ENCODE data around the gene OCA2.
"Not testable (repeated sequence)": the region's sequence is repeated elsewhere in the genome, so short reads cannot be mapped to it uniquely, and the experiment has no call there.

OCA2 gene

DNA sequence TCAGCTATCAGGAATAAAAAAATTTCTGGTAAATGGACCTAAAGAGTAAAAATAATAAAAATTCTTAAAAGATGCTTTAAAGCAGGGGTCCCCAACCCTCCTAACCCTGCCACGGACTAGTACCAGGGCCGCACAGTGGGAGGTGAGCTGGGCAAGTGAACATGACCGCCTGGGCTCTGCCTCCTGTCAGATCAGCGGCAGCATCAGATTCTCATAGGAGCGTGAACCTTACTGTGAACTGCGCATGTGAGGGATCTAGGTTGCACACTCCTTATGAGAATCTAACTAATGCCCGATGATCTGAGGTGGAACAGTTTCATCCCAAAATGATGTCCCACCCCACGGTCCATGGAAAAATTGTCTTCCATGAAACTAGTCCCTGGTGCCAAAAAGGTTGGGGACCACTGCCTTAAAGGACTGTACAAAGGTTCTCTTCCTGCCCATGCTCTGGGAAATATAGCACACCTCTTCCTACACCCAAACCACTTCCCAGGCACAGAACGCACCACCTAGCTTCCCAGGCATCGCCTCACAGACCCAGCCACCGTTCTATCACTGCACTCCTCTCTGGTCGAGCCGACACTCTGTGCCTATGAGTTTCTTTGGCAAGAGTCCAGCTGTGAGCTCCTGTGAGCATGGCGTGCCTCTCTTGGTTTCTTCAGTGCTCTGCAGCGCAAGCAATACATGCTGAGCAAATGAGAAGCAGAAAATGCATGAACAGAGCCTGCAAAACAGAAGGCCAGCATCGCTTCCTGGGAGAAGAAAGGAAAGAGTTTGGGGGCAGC is 104.9 kb downstream of the OCA2 start:
- no peak for DNase-seq

DNA sequence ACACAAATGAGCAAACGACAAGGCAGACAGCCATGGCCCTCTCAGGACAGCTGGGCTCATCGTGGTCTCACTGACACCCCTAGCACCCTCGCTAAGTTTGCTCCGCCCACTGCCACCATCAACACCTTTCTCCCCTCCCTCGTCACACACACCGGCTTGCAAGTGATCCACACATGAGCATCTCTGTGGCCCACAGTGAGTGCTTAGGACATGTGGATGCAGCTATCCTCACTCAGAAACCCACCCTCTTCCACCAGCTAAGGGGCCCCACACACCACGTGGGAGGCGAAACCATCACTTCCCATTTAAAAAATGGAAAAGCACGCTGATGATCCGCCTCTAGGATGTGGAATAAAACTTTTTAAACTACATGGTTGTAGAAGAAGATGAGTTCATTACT is 105.6 kb downstream of the OCA2 start:
- no peak for DNase-seq

DNA sequence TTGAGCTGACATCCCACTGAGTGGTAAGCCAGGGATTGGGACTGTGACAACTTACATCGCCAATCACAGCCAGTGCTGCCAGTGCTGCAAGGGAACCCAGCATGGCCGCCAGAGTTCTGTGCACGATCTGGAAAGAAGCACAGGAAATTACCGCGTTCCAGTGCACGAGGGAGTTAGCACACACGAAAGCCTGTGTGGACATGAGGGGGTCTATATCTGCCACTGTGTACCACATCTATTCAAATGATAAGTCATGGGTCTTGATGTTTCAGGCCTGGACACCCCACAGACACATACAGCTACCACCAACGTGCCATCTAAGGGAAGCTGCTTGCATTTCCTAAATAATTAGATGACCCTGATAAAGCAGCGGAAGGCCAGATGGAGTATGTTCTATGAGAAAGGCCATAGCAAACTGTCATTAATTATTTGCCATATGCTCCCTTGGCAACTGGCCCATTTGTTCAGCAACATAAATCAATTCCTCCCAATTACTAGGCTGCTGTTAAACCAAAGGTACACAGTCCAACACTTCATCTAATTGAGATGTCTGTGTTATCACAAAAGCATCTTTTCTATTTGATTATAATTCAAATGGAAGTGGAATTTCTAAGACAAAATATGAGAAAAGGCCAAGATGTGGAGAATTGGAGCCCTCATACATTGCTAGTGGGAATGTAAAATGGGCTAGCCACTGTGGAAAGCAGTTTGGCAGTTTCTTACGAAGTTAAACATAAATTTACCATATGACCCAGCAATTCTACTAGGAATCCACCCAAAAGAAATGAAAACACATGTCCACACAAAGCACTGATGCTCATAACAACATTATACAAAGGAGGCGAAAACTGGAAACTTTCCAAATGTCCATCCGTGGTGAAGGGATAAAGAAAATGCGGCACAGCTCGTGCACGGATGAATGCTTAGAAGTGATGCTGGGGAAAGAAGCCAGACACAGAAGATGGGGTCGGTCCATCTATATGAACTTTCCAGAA is 108.3 kb downstream of the OCA2 start:
- no peak for DNase-seq

DNA sequence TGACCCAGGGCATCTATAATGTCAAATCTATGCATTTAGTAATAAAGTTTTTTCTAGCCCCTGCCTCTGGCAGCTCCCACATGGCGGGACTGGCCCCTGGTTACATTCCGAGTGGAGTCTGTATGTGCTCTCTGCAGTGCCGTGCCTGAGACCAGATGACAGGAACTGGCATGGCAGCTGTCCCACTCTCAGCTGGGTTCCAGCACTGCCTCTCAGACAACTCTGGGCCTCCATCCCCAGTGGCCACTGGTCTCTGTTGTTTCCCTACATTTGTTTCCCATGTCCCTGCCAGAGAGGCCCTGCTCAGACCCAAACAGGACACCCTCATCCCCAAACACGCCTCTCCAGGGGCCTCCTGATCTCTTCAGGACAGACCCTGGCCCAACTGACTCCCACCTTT is 109.3 kb downstream of the OCA2 start:
- no peak for DNase-seq

DNA sequence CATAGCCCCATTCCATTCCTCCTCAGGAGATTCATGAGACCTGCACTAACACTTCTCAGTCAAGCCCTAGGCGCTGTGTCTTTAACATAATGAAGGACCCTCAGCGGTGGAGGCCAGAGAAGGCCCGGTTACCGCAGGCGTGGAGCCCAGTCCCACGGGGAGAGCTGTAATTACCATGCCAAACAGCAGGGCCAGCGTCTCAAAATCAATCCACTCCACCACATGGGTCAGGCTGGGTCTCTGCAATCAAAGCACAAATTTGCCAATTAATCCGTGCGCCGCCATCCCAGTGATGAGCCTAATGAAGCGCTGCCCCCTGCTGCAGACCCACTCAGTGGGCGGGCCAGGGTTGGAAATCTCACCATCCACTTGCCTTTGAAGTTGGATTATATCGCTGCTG is 109.7 kb downstream of the OCA2 start:
- no peak for DNase-seq

DNA sequence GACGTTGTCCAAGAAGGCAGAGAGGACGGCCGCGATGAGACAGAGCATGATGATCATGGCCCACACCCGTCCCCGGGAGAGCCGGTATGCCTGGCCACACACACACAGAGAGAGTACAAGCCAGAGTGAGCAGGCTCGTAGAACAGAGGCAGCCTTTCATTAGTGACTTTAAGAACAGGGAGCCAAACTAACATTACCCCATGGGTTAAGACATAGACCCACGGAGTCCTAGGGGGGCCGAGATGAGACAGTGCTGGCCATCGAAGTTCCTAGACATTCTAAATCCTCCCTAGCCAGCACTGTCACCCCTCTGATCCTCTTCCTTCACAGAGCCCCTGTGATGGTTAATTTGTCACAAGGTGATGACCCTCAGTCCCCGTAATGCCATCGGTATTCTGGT is 114.0 kb downstream of the OCA2 start:
- no peak for DNase-seq

DNA sequence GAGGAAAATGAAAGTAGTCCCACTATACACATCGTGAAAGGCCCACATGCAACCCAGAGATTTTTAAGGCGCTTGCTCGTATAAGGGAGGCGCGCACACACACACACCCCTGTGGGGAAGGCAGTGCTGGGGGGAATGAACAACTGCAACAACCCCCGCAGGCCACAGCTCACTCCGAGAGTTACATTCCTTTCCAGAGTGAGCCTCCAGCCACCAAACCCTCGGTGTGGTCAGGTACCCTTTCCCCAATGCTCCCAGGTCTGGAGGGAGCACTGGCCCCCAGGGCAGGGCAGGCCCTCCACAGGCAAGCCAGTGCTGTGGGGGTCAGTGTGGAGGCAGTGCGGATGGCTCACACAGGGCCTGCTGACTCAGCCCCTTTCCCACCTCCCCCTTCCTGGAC is 115.6 kb downstream of the OCA2 start:
- DNase-seq: no peak

DNA sequence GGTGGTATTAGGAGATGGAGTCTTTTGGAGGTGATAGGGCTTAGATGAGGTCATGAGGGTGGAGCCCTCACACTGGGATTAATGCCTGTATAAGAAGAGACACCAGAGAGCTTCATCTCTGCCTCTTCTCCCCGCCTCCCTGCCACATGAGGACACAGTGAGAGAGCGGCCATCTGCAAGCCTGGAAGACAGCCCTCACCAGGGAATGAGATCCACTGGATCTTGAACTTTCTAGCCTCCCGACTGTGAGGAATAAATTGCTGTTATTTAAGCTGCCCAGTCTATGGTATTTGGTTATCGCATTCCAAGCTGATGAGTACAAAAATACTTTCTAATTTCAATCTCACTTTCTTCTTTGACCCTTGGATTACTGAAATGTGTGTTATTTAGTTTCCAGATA is 121.4 kb downstream of the OCA2 start:
- DNase-seq: no peak

DNA sequence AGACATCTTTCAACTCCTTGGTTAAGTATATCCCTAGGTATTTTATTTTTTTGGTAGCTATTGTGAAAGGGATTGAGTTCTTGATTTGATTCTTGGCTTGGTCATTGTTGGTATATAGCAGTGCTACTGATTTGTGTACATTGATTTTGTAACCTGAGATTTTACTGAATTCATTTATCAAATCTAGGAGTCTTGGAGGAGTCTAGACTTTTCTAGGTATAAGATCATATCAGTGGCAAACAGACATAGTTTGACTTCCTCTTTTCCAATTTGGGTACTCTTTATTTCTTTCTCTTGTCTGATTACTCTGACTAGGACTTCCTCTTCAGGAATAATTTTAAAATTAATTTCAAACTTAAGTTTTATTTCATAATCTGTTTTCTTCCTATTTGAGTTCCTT is 125.2 kb downstream of the OCA2 start:
- no peak for DNase-seq

DNA sequence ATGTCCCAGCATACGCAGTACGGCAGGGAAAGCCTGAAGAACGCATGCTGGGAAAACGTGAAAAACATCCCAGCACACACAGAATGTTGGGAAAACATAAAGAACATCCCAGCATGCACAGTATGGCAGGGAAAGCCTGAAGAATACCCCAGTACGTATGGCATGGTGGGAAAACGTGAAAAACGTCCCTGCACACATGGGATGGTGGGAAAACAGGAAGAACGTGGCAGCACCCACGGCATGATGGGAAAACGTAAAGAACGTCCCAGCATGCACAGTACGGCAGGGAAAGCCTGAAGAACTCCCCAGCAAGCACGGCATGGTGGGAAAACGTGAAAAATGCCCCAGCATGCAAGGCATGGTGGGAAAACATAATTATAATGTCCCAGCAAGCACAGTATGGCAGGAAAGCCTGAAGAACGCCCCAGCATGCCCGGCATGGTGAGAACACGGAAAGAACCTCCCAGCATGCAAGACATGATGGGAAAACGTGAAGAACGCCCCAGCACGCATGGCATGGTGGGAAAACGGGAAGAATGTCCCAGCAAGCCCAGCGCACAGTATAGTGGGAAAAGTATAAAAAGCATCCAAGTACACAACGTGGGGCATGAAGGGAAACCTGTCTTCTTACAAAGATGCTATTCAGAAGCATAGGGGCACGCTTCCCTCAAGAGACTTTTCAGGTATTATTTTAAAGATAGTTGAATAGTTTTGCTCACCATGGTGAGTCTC is 128.3 kb downstream of the OCA2 start:
- no peak for DNase-seq

DNA sequence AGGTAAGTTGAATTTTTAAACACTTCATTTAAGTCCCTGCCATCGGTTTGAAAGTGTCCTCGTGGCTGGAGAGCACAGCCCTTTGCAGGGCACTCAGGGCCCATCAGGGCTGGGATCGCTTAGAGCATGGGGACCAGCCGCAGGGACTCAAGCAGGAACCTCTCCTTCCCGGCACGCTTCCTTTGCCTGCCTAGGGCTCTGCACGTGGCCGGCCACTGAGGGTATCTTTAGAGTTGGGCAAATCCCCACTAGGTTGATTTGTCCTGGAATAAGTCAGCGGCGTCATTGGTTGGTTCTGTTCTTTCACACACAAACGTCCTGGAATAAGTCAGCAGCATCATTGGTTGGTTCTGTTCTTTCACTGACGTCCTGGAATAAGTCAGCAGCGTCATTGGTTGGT is 131.6 kb downstream of the OCA2 start:
- no peak for DNase-seq

DNA sequence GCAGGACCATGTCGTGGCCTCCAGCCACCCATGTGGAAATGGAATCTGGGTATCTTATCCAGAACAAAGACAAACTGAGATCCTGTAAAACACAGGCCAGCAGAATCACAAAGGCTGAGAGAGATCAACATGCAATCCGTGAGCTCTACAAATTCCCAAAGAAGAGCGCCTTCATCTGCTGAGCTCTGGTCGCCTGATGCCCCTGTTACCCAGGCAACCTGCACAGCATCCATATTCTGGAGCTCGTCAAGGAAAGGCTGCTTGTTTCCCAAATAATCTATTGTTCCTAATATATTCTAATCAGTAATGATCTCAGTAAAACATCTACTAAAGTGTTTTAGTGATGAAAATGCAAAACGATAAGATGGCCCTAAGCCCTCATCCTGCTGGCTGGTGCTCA is 133.6 kb downstream of the OCA2 start:
- no peak for DNase-seq

DNA sequence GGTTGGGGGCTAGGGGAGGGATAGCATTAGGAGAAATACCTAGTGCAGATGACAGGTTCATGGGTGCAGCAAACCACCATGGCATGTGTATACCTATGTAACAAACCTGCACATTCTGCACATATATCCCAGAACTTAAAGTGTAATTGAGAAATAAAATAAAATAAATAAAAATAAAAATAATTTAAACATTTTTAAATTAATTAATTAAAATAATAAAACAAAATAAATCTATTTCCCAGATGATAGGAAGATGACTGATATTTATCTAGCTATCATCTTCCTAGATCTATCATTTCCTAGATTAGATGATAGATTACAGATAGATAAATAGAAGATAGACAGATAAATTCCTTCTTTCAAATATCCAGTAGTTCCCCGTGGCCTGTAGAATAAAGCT is 137.3 kb downstream of the OCA2 start:
- DNase-seq: no peak

DNA sequence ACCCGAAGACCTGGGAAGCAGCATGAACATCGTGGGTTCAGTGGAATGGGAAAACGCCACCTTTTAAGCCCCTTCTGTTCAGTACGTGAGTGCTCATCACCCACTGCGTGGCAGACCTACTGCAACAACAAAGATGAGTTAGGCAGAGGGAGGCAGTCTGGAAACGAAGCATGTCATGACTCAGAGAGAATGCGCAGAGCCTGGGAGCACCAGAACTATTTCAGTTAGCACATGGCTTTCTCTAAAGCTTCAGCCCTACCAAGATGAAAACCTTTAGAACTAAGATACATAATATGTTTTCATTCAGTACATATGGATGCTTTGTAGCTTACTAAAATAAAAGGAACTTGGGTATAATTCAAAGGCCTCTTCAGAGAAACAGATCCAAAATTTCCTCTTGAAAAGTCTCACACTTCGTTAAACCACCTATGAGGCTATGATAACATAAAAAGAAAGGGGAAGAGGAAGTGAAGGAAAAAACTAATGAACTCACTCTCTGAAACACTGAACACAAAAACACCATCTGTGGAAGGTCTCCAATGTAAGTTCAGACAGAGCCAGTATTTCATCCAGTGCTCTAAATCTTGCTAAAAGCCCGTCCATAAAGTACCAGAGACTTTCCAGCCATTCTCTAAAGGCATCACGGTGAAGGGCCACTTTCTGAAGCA is 140.1 kb downstream of the OCA2 start:
- DNase-seq: no peak

DNA sequence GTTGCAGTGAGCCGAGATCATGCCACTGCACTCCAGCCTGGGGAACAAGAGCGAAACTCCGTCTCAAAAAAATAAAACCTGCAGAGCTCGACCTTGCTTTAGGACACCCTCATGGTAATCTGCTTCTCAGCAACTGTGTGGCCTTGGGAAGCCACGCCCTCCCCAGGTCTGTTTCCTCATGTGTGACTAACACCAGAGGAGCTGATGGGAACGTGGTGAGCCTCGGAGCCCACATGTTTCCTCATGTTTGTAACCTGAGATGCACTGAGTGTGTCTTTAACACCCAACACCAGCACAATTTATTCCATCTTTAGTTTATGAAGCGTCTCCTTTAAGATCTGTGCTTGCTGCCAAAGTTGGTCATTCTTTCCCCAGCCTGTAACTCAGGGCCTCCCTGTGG is 142.8 kb downstream of the OCA2 start:
- no peak for DNase-seq

DNA sequence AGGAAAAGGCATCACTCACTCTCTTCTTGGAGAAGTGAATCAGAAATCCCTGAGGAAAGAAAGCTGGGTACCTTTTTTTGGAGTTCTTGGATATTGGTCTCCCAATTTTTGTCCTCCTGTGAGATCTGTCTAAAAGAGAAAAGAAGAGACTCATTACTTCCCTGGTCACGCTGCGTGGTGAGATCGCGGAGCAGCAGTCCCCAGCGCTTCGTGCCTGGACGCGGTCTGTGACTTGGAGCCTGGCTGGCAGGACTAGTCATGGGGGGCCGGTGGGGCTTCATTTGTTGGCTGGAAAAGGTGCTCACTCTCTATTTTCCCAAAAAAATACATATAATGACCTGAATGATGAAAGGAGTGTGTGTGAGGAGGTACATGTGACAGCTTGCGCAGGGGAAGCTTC is 144.0 kb downstream of the OCA2 start:
- no peak for DNase-seq

DNA sequence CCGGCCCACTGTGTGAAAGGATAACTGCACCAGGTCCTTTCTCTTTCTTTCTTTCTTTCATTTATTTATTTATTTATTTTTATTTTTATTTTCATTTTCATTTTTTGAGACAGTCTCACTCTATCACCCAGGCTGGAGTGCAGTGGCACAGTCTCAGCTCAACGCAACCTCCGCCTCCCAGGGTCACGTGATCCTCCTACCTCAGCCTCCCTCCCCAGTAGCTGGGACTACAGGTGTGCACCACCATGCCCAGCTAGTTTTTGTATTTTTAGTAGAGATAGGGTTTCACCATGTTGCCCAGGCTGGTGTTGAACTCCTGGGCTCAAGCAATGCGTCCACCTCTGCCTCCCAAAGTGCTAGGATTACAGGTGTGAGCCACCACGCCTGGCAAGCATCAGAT is 146.5 kb downstream of the OCA2 start:
- not testable (repeated sequence) for DNase-seq

DNA sequence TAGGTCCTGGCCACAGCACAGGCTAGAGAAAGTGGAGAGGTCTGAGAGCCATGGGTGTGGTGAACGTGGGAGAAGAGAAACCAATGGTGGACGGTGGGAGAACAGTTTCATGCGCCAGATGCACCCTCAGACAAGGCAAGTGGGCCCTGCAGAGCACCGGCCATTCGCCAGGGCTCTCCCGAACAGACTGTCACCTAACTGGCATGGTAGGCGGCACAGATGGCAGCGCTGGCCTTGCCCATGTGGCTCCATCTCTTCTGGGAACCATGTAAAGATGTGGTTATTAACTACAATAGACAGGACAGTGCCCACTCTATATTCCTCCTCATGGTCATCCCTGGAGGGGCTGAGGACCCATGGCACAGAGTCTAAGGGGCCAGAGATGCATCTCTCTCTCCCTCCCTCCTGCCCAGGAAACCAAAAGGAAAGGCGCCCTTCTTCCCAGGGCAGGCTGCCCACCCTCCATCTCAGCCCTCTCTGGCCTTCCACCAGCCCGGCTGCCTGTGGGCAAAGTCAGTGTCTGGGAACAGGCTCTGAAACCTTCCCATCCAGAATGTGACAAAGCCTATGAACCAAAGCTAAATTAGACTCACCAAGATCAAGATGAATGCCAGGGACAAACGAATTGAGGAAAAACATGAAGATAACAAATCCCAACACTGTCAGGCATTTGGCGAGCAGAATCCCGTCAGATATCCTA is 147.8 kb downstream of the OCA2 start:
- DNase-seq: no peak

DNA sequence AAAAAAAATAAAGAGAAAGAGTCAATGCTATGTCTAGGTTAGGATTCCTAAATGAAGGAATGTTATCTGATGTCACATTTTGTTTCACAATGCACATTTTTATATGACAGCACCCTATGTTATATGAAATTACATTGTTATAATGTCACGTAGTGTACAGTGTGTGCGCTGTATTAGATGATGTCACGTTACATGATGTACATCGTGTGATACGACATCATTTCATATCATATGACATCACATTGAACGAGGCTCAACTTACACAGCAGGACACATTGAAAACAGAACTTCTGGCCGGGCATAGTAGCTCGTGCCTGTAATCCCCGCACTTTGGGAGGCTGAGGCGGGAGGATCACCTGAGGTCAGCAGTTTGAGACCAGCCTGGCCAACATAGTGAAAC is 150.0 kb downstream of the OCA2 start:
- no peak for DNase-seq

DNA sequence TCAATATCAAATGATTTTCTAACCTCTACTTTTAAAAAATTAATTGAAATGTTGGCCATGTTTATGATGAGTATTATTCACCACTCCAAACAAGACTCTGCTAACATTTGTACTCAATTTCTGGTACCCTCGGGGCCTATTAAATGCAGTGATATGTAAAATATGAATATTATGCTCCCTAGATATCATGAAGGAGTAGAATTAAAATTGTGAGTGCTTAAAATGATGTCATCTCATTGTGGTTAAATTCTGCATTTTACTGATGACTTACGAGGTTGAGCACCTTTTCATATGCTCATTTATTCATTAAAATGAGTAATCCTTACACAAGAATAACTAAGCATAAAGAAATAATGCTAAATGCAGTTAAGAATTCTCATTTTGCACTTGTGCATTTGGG is 159.9 kb downstream of the OCA2 start:
- DNase-seq: no peak

DNA sequence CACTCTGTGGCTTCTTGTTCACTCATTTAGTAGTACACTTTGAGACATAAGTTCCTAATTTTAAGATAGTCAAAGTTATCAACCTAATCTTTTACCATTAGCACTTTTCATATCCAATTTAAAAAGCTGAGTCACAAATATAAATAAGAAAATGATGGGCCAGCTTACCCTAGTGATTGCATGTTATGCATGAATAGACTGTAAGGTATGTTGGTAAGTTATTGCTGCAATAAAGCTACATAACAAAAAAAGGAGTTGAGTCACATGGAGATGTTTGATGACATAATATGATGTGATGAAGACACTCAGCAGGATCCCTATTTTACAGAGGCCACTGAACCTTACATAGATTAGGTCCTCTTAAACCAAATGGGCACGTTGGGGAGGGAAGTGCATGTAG is 161.3 kb downstream of the OCA2 start:
- no peak for DNase-seq

DNA sequence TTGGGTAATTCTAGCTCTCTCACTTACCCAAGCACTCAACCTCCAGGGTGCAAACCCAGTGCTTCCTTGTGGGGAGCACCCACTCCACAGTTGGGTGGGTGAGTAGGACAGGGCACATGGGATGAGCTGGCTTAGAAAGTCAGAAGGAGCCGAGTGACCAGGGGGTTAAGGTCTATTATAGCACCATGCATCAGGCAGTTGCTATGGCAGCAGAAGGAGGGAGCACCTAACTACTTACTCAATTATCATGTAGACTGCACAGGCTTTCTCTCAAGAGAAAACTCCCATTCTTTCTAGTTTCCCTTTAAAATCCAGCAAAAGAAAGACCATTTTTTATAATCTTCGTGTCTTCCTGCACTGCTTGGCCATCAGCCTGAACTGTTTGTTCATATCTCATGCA is 163.0 kb downstream of the OCA2 start:
- no peak for DNase-seq
